Fibroblast of skin of right quadriceps (primary cell): ENCODE results near the gene TEDC1.

Experiments
- DNase-seq: peaks from one replicate; pipeline ENCODE4 v3.0.0-alpha.2; 2013

TEDC1 gene

DNA sequence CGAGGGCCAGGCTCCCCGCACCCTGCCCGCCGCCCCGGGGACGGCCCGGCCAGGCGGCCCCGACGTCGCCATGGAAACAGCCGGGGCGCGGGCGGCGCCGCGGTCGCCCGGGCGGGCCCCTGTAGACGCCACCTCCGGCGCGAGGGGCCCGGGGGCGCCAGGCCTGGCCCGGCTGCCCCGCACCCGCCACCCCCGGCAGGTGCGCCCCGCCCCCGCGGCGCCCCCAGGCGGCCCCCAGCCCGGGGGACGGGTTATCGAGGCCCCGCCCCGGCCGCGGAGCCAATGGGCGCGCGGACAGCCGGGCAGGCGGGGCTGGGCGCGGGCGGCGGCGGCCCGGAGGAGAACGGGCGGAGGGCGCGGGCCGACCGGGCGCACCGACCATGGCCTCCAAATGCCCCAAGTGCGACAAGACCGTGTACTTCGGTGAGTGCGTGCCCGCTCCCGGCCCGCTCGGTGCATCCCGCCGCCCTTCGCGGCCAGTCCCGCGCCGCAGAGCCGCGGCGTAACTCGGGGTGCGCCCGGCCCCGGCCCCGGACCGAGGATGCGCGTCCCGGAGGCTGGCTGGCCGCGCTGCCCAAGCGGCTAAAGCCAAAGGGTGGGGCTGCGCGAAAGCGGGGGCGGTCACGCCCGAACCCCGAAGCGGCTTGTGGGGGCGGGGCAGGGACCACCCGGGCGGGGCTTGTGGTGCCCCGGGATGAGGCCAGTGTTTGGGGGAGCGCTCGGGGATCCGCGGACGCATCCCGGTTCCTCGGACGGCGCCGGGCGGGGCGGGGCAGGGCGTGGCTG, 16.4 kb upstream of the TEDC1 start, which contains the start of gene CRIP2:
Gene CRIP2, plus strand, starts transcription at position 339 of the 786 bp plus-strand sequence. Its CDS starts 42 bp downstream, at position 381.
- peak; percentile 42 for DNase-seq

DNA sequence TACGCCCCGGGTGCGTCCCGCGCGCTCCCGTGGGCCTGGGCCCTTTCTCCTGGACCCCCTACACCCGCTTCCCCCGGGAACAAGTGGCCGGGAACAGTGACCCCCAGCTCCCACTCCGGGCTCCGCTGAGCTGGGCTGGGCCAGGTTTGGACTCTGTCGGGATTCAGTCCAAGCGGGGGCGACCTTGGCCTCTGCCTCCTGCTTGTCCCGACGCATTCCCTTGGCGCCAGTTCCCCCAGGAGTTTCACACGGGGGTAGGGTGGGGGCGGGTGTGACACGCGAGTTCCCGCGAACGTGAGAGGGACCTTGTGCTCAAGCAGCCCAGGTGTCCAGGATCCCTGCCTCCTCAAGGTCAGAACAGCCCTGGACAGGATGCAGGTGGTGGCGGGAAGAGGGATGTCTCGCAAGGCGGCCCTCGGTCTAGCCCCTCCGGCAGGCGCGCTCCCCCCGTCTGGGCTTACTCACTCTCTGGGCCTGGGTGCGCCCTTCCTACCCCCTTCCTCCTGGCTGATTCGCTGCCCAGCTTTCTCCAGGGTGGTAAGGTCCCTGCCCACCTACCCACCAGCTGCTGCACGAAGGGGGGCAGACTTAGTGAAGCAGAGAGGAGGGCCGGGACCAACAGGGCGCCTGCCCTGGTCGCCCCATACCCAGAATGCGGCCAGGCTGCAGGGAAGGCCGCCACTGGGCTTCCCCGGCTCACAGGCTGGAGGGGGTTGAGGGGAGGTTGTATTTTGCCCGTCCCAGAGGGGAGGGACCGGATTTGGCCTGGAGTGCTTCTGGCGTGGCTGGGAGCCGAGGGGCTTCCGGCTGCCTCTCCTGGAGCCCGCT, 15.6 kb upstream of the TEDC1 start:
- DNase-seq: no peak

DNA sequence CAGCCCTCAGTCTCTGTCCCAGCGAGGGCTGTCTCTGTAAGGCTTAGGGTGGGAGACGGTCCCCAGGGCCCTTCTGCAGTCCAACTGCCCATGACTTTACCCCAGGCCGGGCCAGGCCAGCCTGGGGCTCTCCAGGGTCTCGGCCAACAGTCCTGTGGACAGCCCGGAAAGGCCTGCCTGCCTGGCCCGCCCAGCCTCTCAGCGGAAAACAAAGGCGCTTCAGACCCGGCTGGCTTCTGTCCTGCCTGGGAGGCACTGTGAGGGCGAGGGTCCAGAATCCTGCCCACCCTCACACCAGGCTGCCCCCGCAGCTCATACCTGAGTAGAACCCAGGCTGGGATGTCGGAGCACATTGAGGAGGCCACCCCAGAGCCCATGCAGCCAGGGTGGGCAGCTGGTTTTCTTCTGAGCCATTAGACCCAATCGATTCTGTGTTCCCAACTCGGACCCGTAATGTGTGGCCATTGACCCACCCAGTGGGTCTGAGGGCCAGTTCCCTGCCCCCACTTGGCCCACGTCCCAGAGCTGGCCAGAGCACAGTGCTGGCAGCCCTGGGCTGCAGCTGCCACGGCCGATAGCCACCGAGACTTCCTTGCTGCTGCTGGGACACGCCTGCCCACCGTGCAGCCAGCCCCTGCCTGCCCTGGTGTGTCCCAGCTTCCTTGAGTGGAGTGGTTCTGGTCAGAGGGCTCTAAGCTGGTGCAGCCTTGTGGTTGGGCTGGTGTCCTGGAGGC, 14.8 kb upstream of the TEDC1 start:
- no peak for DNase-seq

DNA sequence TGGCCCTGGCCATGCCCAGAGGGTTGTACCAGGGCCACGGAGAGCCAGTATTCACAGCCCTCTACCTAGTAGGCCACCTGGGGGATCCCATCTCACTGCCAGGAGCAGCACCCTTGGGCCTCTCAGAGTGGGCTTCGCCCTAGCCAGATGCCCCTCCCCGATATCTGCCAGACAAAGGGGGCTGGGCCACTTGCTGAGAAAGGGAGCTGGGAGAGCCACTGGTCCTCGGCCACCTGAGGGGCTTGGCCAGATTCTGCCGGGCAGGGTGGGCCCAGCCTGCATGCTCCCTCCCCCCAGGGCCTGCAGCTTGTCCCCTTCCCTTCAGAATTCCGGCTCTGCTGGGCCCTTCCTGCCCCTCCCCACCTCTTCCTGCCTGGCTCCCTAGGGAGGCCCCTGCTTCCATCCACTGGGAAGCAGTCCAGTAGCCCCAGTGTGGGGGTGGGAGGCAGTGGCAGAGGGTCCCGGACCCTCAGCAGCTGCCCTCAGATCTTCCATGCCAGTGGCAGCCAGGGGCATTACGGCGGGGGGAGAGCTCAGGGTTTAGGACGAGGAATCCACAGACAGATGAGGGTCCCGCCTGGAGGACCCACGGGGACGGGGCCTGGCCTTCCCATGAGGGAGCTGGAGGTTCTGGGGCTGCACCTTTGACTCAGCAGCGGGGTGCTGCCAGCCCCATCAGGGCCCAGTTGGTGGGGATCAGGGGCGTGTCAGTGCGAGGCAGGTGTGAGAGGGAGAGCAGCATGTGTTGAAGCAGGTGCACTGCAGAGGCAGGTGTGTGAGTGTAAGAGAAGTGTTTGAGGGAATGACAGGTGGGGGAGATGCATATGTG, 14.0 kb upstream of the TEDC1 start:
- DNase-seq: no peak

DNA sequence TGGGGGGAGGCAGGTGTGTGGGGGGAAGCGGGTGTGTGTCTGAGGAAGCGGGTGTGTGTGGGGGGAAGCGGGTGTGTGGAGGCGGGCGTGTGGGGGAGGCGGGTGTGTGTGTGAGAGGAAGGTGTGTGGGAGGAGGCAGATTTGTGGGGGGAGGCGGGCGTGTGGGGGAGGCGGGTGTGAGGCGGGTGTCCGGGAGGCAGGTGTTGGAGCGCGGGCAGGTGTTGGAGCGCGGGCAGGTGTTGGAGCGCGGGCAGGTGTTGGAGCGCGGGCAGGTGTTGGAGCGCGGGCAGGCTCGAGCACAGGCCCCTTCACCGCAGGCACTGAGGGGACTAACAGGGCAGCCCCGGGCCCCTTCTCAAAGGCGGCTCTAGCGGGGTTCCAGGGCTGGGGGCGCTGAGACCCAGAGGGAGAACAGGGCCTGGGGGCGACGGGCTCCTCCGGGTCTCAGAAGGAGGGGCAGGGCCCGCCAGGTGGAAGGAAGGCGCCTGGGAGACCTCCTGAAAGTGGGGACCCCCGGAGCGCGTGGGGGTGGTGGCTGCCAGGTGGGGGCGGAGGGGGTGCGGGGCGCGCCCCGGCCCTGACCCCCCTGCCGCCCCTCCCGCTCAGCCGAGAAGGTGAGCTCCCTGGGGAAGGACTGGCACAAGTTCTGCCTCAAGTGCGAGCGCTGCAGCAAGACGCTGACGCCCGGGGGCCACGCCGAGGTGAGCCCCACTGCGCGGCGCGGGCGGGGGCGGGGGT, 13.2 kb upstream of the TEDC1 start:
- DNase-seq: no peak

DNA sequence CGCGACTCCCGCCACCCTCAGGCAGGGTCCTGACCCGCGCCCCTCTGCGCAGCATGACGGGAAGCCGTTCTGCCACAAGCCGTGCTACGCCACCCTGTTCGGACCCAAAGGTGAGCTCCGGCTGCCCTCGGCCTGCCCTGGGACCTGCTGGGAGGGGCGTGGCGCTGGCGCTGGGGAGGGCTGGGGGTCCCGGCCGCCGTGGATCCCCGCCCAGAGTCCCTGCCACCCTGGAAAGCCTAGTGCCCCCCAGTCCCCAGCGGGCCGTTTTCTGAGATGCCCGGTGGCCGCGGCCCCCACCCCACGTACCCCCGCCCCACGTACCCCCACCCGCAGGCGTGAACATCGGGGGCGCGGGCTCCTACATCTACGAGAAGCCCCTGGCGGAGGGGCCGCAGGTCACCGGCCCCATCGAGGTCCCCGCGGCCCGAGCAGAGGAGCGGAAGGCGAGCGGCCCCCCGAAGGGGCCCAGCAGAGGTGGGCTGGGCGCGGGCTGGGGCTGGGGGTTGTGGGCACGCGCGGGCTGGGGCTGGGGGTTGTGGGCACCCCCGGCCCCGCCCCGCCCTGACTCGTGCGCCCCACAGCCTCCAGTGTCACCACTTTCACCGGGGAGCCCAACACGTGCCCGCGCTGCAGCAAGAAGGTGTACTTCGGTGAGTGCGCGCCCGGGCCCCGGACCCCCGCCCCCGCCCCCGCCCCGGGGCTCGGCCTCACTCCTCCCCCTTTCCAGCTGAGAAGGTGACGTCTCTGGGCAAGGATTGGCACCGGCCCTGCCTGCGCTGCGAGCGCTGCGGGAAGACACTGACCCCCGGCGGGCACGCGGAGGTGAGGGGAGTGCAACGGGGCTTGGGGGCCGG, 12.4 kb upstream of the TEDC1 start:
- DNase-seq: no peak

DNA sequence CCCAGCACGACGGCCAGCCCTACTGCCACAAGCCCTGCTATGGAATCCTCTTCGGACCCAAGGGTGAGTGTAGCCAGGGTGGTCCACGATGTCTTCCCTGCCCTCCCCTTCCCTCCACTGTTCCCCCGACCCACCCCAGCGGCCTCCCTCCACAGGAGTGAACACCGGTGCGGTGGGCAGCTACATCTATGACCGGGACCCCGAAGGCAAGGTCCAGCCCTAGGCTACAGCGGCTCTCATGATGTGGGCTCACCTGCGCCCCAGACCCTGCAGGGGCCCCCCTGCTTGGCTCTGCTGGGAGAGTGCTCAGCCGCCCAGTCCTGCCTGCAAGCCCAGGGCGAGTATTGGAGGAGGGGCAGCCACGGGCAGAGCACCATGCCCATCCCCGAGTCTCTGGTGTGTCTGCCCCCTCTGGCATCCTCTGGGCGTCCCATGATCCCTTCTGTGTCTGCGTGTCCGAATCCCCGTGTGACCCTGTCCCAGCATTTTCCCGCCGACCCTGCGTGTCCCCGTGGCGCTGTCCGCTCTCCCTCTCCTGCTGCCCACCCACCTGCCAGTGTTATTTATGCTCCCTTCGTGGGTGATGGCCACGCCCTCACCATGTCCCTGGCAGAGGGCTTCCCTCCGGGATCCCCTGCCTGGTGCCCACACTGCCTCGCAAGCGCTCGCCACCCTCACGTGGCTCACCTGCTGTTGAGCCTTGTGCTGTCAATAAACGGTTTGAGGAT, 11.5 kb upstream of the TEDC1 start:
- DNase-seq: no peak

DNA sequence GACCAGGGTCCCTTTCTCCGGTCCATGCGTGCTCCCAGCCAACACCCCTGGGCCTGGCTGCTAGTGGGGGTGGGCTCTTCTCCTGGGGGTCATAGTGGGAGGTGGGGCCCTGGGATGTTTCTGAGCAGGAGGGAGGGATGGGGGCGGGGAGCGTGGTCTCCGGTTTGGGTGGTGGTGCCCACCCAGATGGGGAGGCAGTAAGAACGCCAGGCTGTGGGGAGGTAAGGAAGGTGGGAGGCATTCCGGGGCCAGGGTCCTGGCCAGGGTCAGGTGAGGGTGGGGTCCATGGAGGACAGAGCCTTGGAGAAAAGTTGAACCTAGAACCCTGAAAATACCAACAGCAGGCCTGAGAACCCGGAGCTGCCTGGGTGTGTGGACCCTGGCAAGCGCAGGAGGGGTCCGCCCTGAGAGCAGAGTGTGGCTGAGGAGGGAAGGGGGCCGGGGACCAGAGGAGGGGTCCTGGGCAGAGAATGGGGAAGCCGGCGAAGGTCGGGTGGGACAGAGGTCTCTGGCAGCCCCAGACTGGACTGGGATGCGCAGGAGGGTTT, 10.8 kb upstream of the TEDC1 start:
- DNase-seq: no peak

DNA sequence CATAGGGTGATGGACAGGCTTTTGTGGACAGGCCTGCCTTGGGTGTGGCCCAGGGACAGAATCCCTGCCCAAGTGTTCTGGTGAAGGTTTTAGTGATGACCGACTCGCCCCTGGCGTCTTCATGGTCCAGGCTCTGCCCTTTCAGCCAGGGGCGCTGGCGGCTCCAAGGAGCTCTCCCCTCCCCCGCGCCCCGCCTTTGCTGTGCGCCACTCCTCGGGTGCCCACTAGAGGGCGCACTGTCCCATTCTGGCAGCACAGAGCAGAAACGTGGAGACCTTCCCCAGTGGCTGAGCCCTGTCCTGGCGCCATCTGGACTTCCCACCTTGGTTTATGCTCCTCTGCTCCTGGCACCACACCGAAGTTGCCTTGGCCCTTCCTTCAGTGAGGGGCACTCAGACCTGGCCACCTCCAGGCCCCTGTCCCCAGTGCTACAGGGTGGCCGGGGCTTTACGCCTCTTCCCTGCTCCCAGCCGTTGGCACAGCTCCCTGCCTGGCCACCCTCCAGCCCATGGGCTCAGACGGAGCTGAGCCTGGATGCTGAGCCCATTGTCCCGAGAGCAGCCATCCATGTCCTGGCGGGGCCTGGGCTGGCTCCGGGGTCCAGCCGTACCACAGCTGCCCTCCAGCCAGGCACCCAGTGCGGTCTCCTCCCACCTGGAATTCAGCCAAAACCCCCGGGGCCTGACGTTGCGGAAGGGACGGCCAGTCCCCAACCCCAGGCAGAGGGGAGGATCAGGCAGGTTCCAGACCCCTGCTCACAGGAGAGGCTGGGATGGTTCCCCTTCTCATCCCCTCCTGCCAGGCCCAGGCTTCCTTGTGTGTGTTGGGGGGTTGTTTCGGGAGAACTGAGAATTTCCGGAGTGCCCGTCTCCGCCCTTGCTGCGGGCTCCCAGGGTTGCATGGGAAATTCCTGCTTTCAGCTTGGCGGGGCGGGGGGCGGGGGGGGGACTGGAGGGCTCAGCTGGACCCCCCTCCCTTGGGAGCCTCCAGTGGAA, 9.9 kb upstream of the TEDC1 start:
- DNase-seq: peak; percentile 85

DNA sequence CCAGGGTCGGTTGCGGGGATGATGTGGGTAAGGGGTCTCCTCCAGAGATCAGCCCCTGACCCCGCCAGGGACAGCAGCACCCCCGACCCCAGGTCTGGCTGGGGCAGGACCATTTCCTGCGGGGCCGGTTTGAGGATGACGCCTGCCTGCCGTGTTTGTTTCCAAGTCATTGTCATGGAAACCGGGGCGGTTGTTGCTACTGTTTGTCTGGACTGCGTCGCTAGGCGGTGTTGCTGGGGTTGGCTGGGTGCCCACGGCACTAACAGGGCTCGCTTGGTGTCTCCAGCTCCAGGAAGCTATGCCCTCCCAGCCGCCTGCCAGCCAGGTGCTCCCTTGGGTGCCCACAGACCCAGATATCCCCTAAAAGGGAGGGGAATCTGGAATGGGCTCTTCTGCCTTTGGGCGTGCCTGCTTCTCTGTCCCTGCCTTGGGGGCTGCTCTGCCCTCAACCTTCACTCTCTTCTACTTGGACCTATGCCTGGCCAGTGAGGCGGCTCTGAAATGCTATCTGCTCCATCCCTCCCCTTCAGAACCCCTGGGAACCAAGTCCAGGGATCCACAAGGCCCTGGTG, 9.1 kb upstream of the TEDC1 start:
- DNase-seq: peak; percentile 97

DNA sequence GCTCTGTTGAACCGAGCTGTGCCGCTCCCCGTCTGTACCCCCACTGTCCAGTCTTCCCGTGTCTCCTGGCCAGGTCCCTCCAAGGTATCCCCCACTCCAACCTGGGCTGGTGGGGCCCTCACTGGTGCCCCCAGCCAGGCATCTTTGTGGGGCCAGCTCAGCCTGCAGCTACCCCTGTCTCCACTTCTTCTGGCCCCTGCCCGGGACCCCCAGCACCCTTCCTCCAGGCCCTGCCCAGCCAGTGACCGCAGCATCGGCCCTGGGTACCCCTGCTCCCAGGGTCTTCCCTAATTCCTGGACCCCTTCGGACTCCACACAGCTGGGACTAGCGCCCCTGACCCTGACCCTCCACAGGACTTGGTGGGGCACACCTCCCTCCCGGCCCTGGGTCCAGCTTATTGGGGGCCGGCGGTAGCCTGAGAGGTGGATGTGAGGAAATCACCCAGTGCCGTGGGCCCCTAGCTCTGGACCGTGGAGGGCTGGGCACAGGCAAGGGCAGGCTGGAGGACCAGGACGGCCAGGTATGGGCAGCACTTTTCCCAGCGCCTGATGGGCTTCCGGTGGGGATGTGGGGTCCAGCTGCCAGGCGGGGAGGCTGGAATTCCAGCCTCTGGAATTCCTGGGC, 8.4 kb upstream of the TEDC1 start:
- DNase-seq: no peak

DNA sequence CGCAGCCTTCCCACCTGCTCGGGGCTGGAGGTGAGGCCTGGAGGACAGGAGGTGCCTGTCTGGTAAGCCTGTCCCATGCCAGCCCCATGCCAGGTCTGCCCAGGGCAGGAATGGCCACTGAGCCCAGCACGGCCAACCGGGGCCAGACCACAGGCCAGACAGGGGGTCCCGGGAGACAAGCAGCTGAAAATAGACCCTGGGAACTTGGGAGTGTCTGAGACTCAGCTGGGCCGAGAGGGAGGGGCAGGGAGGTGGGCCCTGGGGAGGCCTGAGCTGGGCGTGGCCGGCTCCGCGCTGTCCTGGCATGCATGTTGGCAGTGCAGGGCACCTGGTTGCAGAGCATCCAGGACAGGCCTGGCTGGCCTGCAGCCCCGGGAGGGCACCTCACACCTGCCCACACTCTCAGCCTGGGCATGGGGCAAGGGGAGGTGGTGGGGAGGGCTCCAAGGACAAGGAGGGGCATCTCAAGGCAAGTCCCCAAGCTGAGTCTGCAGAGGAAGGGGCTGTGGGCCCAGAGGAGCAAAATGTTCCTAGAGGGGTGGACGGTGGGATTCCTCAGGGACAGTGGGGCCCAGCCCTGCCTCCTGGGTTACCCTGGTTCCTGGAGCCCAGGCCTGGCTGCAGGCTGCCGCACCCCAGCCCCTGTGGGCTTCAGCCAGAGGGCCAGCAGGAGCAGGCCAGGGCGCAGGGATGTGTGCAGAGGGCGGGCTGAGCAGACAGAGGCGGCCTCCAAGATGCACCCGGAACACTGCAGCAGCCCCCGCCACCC, 7.6 kb upstream of the TEDC1 start:
- DNase-seq: no peak

DNA sequence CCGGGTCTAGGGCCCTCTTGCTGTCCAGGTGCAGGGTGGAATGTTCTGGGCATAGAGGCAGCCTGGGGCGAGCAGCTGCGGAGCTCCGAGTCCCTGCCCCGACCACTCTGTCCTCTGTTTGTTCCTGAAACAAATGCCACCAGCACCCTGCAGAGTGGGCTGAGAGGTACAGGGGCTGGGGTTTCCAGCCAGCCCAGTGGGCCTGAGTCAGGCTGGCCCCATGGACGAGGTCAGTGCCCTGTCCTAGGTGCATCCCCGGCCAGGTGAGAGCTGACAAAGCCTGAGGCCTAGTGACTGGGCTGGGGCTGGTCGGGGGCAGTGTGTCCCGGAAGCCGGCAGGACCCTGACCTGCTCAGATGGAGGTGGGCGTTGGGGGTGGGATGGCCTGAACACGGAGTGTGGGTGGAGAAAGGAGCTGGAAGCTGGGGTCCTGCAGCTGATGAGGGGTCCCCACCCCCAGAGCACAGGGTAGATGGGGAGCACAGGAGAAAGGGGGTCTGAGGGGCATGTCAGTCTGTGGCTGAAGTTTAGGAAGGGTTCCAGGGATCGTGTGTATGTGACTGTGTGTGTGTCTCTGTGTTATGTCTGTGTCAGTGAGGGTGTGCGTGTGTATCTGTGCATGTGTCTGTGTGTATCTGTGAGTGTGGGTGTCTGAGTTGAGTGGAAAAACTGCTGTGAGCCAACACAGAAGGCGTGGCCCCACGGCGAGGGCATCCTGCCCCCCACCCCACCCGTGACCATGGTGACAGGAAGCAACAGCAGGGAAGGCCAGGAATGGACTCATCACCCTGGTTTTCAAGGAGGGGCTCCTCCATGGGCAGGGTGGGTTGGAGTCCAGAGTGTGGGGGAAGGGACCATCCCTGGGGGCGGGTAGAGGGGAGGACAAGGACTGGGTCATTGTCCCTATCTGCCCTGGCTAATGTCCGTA, 6.7 kb upstream of the TEDC1 start:
- DNase-seq: no peak

DNA sequence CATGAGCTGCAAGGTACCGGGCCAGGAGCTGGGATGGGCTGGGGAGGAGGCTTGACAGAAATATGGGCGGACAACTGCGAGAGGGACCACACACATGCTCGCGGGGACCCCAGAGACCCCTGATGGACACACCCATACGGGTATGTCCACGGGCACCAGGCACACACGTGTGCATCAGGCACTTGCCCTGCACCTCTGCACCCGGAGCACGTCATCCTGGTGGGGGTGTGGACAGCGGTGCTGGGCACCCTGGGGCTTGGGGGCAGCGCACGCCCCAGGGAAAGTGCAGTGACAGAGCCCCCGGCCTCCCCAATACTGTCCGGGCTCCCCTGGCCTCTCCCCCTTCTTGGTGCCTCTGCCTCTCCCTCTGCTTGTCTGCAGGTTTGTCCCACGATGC, 6.1 kb upstream of the TEDC1 start:
- DNase-seq: no peak

DNA sequence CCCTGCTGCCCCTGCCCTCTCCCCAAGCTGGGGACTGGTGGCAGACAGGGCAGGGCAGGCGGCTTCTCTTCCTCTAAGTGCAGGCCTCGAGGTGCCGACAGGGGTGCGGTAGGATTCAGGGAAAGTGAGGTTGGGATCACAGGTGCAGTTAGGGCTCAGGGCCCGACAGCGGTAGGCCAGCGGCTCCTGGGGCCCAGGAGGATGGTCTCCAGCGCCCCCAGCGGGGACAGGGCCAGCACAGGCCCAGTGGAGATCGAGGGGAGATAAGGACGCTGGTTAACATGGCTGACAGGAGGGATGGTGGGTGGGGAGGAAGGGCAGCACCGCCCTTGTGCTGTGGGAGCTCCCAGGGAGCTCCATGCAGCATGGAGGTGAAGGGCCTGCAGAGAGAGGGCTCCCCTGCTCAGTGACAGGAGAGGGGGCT, 5.3 kb upstream of the TEDC1 start:
- DNase-seq: peak; percentile 37
